GM18505 (cell line): Measurements from ENCODE around the gene COL4A5.

Experiments used
- ATAC-seq: cut with Tn5 transposase; IDR thresholded peaks from one replicate; pipeline ENCODE4 v1.9.1; 2021; ENCODE audit not compliant: unreplicated experiment
- POLR2A ChIP-seq: IDR thresholded peaks from 4 replicates; pipeline ENCODE4 v1.6.1; 2011; ENCODE audit warnings: borderline replicate concordance; ENCODE audit not compliant: insufficient read depth, insufficient read length; ENCODE audit errors: extremely low read depth

COL4A5 gene

GRCh38 chrX:108610141-108610540, 170.5 kb downstream of the COL4A5 start:
- ATAC-seq: no peak
- TF ChIP-seq POLR2A: no peak

- no peak for TF ChIP-seq POLR2A
- no peak for ATAC-seq
Measured at GRCh38 chrX:108614616-108615015, 175.0 kb downstream of the COL4A5 start.

GRCh38 chrX:108640817-108641216, 201.2 kb downstream of the COL4A5 start:
- TF ChIP-seq POLR2A: no peak
- no peak for ATAC-seq

GRCh38 chrX:108641589-108642272, 202.1 kb downstream of the COL4A5 start:
- no peak for ATAC-seq
- TF ChIP-seq POLR2A: no peak

- no peak for TF ChIP-seq POLR2A
- no peak for ATAC-seq
Measured at GRCh38 chrX:108642273-108642628, 202.6 kb downstream of the COL4A5 start.

- no peak for TF ChIP-seq POLR2A
- ATAC-seq: no peak
Measured at GRCh38 chrX:108664701-108665100, 225.1 kb downstream of the COL4A5 start.

GRCh38 chrX:108666101-108666500, 226.5 kb downstream of the COL4A5 start:
- no peak for ATAC-seq

GRCh38 chrX:108671526-108671925, 231.9 kb downstream of the COL4A5 start:
- no peak for ATAC-seq
- TF ChIP-seq POLR2A: no peak

More at GRCh38 chrX:108666101-108666500, 226.5 kb downstream of the COL4A5 start:
- no peak for TF ChIP-seq POLR2A

- no peak for ATAC-seq
- TF ChIP-seq POLR2A: no peak
Measured at GRCh38 chrX:108696690-108697089, 257.1 kb downstream of the COL4A5 start.

GRCh38 chrX:108699368-108699767, 259.7 kb downstream of the COL4A5 start:
- TF ChIP-seq POLR2A: no peak
- peak; percentile 64 for ATAC-seq

GRCh38 chrX:108701633-108702032, 262.0 kb downstream of the COL4A5 start:
- no peak for TF ChIP-seq POLR2A
- no peak for ATAC-seq

GRCh38 chrX:108702530-108702929, 262.9 kb downstream of the COL4A5 start:
- TF ChIP-seq POLR2A: no peak
- no peak for ATAC-seq

- no peak for ATAC-seq
- TF ChIP-seq POLR2A: no peak
Measured at GRCh38 chrX:108704839-108705238, 265.2 kb downstream of the COL4A5 start.

GRCh38 chrX:108712886-108713285, 273.2 kb downstream of the COL4A5 start:
- TF ChIP-seq POLR2A: no peak
- ATAC-seq: no peak

- ATAC-seq: no peak
- TF ChIP-seq POLR2A: no peak
Measured at GRCh38 chrX:108722561-108722960, 282.9 kb downstream of the COL4A5 start.
